Measurements from ENCODE around the gene POU2F3.

Gene POU2F3

DNA sequence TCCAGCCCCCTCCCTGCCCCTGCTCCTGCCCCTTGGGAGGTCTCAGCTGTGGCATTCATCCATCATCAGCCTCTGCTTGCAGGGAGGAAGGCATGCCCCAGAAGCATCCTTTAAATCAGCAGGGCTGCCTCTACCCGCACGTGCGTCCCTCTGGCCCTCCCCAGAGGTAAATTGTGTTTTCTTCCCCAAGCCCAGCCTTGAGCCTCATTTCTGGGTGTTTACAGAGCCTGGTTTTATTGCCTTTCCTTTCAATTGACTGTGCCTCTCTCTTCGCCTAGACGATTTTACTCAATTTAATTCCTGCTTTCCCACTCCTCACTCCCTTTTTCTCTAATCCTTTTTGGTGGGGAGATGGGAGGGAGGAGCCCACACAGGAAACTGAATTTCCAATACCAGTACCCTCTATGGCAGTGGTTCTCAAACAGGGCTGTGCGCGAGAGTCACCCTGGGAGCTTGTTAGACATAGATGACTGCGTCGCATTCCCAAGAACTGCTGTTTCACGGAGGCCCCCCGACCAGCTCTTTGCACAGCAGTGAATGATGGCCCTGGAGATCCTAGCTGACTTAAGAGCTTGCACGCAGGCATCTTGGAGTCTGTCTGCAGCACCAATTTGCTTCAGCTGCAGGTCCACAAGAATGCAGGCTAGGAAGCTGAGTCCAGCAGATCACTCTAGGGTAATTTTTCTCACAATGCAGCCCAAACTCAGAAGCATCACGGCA is 44.2 kb upstream of the POU2F3 start (continued):
- TF ChIP-seq HIC1 (tag by site-specific recombination; IDR thresholded peaks at IDR 0.05) (no peak), ZBTB26 (tag by site-specific recombination; optimal IDR thresholded peaks at IDR 0.05) (no peak), GLI4 (tag by site-specific recombination; IDR thresholded peaks at IDR 0.05) (no peak), ZNF37A (tag by site-specific recombination; IDR thresholded peaks at IDR 0.05) (no peak), ZFP41 (tag by site-specific recombination; IDR thresholded peaks at IDR 0.05; ENCODE audit: borderline replicate concordance) (no peak), ZNF302 (tag by site-specific recombination; IDR thresholded peaks at IDR 0.05; ENCODE audit: low read depth) (no peak), ZNF133 (tag by site-specific recombination; IDR thresholded peaks at IDR 0.05) (no peak), GLIS1 (tag by site-specific recombination; IDR thresholded peaks at IDR 0.05) (peak; percentile 68)
- TF ChIP-seq, protein P1, sequence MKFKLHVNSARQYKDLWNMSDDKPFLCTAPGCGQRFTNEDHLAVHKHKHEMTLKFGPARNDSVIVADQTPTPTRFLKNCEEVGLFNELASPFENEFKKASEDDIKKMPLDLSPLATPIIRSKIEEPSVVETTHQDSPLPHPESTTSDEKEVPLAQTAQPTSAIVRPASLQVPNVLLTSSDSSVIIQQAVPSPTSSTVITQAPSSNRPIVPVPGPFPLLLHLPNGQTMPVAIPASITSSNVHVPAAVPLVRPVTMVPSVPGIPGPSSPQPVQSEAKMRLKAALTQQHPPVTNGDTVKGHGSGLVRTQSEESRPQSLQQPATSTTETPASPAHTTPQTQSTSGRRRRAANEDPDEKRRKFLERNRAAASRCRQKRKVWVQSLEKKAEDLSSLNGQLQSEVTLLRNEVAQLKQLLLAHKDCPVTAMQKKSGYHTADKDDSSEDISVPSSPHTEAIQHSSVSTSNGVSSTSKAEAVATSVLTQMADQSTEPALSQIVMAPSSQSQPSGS (tag by site-specific recombination; IDR thresholded peaks at IDR 0.05; ENCODE audit: low read depth) = no peak
- TF ChIP-seq, protein P2, sequence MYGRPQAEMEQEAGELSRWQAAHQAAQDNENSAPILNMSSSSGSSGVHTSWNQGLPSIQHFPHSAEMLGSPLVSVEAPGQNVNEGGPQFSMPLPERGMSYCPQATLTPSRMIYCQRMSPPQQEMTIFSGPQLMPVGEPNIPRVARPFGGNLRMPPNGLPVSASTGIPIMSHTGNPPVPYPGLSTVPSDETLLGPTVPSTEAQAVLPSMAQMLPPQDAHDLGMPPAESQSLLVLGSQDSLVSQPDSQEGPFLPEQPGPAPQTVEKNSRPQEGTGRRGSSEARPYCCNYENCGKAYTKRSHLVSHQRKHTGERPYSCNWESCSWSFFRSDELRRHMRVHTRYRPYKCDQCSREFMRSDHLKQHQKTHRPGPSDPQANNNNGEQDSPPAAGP (tag by site-specific recombination; IDR thresholded peaks at IDR 0.05) = peak; percentile 61; the same call in 1 of the 2 replicates
- TF ChIP-seq, protein P3, sequence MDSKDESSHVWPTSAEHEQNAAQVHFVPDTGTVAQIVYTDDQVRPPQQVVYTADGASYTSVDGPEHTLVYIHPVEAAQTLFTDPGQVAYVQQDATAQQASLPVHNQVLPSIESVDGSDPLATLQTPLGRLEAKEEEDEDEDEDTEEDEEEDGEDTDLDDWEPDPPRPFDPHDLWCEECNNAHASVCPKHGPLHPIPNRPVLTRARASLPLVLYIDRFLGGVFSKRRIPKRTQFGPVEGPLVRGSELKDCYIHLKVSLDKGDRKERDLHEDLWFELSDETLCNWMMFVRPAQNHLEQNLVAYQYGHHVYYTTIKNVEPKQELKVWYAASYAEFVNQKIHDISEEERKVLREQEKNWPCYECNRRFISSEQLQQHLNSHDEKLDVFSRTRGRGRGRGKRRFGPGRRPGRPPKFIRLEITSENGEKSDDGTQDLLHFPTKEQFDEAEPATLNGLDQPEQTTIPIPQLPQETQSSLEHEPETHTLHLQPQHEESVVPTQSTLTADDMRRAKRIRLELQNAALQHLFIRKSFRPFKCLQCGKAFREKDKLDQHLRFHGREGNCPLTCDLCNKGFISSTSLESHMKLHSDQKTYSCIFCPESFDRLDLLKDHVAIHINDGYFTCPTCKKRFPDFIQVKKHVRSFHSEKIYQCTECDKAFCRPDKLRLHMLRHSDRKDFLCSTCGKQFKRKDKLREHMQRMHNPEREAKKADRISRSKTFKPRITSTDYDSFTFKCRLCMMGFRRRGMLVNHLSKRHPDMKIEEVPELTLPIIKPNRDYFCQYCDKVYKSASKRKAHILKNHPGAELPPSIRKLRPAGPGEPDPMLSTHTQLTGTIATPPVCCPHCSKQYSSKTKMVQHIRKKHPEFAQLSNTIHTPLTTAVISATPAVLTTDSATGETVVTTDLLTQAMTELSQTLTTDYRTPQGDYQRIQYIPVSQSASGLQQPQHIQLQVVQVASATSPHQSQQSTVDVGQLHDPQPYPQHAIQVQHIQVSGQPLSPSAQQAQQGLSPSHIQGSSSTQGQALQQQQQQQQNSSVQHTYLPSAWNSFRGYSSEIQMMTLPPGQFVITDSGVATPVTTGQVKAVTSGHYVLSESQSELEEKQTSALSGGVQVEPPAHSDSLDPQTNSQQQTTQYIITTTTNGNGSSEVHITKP (tag by site-specific recombination; IDR thresholded peaks at IDR 0.05) = no peak

DNA sequence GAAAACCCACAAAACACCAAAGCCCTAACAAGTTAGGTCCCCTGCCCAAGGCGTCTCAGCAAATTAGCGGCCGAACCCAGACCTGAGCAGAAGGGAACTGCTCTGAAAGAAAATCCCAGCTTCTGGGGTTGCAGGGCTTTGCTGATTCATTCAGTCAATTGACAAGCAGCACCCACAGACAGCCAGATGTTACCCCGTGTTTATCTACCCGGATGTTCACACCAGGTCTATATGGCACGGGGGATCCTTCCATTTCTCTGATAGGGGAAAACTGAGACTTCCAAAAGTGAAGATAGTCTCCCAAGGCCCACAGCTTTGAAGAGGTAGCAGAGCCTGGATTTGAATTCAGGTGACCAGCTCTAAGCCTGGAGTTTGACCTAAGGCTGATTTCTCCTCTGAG is 43.1 kb upstream of the POU2F3 start:
- H3K9me3 ChIP-seq (ENCODE audit: control insufficient read depth, insufficient read depth, low read depth, low read length) = no peaks in the 10 kb centered on the region
- no peaks in the 10 kb centered on the region for H3K36me3 ChIP-seq (ENCODE audit: control insufficient read depth in 2 of 2, insufficient read depth in 1 of 2, low read length in 2 of 2)
- ChIA-PET POLR2A (no interaction called here), CTCF (interaction anchor here (0.9 to 2.1 kb wide), 4 partner anchors 14 to 103 kb away, joined by 3 to 9 read pairs (median 4); no protein-coding TSS in a partner anchor)
- no peaks in the 10 kb centered on the region for H3K4me1 ChIP-seq (ENCODE audit: control insufficient read depth, insufficient read depth, low read length)
- H3K4me3 ChIP-seq (ENCODE audit: low read depth, low read length) = no peak overlapping the region
- H3K27ac ChIP-seq (ENCODE audit: extremely low read depth, low read depth, low read length) = no peak overlapping the region
- TF ChIP-seq YY2 (tag by site-specific recombination; IDR thresholded peaks at IDR 0.05) (no peak), ZNF48 (tag by site-specific recombination; IDR thresholded peaks at IDR 0.05) (no peak), OSR2 (tag by site-specific recombination; IDR thresholded peaks at IDR 0.05) (no peak), PRDM1 (tag by site-specific recombination; IDR thresholded peaks at IDR 0.05) (no peak), ZNF639 (tag by site-specific recombination; IDR thresholded peaks at IDR 0.05) (no peak)
